Activated CD8-positive, alpha-beta memory T cell treated with anti-CD3 and anti-CD28 coated beads for 1 hour (primary cell): Measurements from ENCODE around the gene MFAP4.

Experiments
- DNase-seq, 2 donors: peaks; one replicate each; pipeline ENCODE4 v3.0.0-alpha.2; 2020; ENCODE audit warnings: low read depth in 1 of 2; ENCODE audit errors: extremely low read depth in 1 of 2

MFAP4 gene

DNA sequence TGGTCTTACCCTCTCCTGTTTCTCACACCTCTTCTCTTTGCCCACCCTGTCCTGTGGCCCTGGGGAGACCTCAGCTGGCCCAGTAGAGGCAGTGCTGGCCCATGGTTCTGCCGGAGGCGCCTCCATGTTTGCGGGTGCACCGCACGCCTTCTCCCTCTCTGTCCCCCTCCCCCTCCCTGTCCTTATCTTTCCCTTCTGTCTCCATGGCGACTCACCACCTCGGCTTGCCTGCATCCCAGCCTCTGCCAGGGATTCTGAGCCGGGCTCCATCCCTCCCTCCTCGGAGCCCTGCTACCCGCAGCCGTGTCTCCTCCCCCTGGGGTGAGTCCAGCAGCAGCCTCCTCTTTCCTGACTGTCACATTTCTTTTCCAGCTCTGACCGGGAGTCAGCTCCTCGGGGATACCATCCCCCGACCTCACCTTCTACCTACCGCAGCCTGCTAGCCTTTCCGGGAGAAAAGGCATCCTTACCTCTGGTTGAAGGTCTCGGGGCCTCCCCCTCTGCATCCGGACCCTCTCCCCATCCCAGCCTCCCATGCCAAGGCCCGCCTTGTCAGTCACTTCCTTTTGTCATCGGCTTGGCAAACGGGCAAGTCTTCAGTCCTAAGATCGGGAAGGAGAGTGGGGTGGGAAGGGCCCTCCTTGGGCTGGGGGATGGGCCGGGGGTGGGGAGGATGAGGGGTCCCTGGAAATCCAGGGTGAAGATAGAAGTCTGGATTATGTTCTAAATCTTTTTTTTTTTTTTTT is 24.1 kb upstream of the MFAP4 start, which contains the start of gene RNF112:
RNF112 (plus strand) TSS at position 358 of the 746 bp plus-strand sequence; CDS start at position 535, 177 bp downstream.
- DNase-seq, result no peak

DNA sequence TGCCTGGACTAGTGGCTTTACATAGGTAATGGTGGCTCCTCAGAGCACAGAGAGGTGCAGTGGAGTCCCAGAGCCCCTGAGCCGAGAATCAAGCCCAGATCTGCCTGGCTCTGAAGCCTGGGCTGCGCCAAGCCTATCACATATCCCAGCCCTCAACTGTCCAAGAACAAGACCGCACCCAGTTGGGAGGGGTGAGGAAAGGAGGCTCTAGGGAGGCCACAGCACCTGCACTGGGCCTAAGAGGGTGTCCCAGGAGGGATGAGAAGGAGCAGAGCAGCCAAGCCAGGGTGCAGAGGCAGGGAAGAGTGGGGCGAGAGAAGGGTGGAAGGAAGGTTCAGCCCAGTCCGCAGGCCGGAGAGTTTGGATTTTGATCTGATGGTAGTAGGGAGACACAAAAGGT is 23.1 kb upstream of the MFAP4 start:
- no peak for DNase-seq

DNA sequence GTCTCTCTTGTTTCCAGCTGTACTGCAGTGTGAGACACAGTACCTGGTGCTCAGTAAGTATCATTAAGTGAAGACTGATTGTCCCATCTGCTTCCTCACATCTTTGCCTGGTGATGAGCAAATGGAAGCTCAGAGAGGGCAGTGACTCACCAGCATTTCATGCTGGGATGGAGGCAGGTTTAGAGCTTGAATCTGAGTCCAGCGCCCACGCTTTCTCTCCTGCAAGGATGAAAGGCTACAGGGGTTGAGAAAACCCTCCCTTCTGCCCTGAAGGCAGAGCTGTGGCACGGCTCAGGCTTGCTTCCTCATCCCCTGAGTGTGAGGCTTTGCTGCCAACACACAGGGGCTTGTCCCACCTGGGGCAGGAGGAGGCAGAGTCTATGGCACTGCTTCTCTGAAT is 22.5 kb upstream of the MFAP4 start:
- DNase-seq, result no peak

DNA sequence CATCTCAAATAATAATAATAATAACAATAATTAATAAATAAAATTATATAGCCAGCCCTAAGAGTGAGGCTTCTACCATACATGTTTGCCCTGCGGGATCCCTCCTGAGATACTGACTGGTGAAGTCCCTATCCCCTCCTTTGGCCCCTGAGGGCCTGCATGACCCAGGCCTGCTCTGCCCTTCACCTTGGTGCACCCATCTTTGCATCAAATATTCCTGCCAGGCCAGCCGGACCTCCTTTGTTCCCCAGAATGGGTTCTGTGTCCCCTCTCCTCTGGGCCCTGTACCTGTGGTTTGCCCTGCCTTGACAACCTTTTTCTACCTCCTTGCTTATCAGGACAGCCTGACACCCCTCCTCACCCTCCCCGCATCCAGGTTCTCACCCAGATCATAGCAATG is 22.1 kb upstream of the MFAP4 start:
- no peak for DNase-seq

DNA sequence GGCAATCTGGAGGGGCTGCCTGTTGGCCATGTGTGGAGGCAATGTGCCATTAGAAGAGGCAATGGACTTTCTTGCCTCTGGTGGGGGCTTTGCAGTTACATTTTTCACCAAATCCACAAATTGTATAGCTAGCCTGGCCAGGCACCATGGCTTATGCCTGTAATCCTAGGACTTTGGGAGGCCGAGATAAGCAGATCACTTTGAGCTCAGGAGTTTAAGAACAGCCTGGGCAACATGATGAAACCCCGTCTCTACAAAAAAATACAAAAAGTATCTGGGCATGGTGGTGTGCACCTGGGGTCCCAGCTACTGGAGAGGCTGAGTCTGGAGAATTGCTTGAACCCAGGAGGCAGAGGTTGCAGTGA is 21.3 kb upstream of the MFAP4 start:
- no peak for DNase-seq

DNA sequence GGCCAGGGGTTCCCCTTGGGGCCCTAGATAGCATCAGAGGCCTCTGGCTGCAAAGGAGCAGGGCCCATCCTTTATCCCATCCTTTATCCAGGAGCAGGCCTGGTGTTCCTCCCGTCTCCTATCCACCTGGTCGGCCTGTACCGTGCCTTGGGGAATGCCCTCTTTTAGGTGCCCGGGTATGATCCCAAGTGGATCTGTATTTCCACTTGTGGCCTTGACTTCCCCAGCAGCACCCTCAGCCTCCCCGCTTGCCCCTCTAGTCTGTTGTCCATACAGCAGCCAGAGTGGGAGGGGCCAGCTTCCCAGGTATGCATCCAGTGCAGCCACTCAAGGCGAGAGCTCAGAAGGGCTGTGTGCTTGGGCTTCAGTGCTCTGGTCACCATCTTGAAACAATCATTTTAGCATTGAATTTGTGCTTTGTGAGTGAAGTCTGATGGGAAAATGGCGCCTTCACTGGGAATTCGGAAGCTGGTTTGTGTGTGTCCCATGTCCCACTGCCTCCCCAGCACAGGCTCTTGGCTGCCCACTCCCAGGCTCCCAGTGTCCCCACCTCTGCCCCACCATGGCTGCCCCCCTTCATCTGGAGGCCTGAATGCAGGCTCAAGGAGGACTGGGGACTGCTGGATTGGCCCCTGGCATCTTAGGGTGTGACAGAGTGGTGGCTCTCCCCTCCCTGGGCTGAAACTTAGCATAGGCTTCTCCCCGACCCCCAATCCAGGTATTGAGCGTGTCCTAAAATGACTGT is 20.8 kb upstream of the MFAP4 start:
- DNase-seq, result no peak

DNA sequence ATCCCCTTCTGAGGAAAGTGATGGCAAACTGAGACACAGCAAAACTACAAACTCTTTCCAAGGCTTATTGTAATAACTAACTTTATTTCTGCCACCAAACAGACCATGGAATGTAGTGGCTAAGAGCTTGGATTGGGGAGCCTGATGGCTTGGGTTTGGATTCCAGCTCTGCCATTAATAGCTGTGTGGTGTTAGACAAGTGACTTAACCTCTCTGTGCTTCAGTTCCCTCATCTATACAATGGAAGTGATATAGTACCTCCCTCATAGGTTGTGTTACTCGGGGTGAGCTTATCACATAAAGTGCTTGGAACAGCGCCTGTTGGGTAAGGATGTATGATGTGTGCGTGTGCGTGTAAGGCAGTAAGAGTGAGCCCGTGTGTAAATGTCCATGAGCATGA is 18.1 kb upstream of the MFAP4 start:
- no peak for DNase-seq

DNA sequence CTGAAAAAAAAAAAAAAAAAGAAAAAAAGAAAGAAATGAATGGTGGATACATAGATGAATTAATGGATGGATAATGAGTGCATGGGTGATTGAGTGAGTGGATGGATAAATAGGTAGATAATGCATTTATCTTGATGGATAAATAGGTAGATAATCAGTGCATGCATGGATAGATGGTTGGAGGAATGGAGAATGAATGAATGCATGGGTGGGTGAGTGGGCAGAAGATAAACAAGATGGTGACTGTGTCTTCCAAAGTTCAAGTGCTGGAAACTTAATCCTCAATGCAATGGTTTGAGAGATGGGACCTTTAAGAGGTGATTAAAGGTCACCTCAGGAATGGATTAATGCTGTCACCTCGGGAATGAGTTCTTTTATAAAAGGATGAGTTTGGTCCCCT is 17.3 kb upstream of the MFAP4 start:
- no peak for DNase-seq

DNA sequence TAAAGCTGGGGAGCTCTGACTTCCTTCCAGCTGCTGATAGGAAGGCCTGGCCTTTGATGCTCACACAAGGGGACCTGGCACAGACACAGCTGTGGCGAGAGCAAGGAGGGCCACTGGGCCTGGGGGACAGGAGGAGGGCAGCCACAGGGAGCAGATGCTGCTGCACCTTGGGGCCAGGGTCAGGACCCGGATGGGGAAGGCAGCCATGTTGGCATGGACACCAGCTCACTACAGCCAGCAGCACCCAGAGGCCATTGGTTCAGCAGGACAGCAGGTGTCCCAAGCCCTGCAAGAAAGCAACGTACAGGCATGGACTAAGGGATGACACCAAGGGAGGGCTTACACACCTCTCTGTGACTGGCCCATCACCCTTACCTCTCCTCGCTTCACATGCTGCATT is 16.0 kb upstream of the MFAP4 start:
- no peak for DNase-seq

DNA sequence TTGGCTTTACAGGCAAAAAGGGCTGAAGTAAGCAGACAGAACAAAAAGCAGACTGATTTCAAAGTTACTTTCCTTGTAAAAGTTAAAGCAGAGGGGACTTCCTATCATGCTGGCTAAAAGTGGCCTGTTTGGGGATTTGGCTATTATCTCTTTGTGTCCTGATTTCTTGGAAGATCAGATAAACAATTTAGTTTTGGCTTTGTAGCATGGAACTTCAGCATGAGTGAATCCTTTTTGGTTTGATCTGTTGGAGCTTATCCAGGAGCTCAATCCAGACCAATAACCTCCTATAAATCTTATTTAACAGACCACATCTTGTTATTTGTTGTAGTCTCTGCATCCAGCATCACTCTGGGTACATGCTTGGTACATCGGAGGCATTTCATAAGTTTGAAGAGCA is 15.2 kb upstream of the MFAP4 start:
- DNase-seq, result no peak

DNA sequence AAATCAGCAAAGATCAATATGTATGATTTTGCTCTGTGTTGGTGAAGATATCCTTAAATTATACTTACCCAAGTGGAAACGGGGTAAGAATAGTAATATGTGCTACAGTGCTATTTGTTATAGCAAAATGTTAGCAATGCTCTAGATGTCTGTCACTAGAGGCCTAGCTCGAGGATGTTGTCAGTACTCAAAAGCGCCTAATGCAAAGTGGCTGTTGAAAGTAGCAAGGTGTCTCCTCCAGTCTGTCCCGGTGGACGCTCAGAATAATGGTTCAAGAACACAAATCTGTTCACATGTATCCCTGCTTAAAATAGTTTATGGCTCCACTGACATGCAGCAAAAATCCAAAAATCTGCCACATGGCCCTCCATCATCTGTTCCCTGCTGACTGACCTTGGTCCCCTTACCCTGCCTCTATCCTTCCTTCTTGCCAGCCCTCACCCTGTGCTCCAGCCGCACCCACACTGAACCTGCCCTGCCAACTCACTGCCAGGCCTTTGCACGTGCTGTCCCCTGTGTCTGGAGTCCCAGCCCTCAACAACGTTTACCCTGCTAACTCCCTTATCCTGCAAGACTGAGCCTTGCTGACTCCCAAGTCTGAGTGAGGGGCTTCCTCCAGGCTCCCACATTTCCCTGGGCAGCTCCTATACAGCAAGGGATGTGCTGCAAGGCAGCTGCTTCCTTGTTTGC is 14.5 kb upstream of the MFAP4 start:
- no peak for DNase-seq

DNA sequence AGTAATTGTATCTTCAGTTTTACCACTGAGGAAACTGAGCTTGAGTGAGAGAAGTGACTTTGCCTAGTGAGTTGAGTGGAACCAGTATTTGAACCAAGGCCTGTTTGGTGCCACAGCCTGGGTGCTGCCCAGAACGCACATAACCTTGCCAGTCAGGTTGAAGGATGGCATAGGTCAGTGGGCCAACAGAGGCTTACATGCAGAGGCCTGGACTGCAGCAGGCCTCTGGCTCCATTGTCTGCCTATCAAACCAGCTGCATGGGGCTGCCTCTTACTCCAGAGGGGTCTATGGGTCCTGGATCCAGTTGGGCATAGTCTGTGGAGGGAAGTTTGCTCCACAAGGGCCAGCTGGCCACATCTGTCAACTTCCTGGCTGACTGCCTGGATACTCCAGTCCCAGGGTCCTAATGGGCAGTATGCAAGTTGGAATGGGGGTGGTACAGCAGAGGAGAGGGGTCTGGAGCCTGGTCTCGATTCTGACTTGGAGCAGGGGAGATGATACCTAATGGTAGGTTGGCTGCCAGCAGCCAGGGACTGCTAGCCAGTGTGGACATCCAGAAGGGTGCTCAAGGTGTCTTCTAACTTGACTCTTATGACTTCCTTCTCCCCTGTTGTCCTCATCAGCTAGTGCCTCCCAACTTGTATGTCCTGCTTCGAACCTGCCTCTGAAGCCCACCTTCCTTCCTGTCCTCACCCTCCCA is 12.9 kb upstream of the MFAP4 start:
- no peak for DNase-seq

DNA sequence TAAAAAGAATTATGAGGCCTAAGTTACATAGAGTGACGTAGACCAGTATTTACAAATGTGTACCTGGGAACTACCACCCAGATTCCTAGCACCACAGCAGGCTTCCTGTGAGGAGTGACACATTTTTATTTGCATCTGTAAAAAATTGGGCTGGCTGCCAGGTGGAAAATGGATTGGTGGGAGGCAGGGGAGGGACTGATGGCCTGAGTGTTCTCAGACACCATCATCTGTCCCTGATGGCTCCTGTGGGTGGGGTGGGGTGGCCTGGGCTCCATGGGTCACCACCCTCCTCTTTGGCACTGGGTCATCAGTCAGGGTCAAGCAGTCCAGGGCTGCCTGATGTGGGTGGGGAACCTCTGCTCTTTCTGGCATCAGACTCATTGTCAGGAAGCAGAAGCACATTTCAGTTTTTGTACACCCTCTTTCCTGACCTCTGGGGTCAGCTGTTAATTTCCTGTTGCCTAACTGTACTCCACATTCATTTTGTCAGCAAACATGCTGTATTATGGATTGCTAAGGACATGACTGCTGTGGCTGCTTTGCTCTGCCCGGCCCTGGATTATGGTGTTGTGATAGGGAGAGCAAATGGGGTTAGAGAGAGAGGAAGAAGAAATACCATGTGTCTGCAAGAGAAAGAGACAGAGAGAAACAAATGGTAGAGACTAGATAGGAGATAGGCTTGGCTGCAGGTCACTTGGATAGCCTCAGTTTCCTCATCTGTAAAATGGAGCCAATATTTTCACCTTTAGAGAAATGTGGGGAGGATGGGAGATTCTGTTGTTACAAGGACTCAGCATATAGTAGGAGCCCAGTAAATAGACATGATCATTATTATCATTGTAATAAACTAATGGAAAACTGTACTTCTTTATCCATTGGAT is 11.6 kb upstream of the MFAP4 start:
- no peak for DNase-seq

DNA sequence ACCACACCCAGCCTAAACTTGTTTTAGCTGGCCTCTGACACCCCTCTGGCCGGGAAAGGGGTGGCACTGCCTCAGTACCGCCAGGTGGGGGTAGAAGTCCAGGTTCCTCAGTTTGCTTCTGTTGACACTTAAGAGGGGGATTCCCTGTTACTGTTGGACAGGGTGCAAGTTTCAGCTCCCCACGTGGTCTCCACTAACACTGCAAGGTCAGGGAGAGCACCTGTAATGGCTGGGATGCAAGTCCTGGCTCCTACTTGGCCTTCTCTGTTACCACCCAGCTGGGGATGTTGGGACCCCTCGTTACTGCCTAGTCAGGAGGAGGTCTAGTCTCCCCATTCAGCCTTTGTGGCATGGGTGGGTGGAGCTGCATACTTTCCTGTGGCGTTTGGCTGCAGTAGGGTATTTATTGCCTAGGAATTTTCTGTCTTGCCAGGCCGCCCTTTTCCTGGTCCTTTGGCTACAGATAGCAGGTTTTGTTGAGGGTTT is 10.6 kb upstream of the MFAP4 start:
- no peak for DNase-seq

DNA sequence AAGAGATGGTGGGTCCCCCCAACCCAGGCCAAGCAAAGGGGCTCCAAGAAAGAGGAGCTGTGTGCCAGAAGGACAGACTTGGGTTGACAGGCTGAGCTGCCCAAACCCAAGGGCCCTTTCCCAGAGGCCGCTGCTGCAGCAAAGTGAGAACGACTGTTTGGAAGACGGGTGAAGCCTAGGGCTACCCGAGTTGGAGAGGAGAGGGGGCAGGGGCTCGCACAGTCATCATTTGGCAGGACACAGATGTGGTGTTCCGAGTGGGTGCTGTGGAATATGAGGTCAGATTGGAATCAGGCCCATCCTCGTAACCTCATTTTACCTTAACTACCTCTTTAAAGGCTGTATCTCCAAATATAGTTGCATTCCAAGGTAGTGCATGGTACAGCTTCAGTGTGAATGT is 5.3 kb upstream of the MFAP4 start:
- no peak for DNase-seq

DNA sequence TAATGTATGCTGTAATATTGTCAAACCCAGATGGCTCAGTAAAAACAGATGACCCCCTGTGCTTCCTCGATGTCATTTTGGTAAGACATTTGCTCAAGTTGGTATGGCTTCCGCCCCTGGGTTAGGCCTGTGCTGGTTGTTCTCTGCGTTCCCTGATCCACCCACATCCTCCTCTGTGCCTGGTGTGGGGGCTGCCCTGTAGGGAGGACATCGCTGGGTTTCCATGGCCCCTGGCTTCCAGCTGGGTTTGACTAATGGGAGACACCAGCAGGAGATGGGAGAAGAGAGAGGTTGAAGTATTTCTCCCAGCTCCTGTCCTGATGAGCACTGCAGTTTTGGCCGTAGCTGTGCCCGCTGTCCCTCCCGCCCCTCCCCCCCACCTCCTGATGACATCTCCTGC is 4.4 kb upstream of the MFAP4 start:
- DNase-seq, result no peak

DNA sequence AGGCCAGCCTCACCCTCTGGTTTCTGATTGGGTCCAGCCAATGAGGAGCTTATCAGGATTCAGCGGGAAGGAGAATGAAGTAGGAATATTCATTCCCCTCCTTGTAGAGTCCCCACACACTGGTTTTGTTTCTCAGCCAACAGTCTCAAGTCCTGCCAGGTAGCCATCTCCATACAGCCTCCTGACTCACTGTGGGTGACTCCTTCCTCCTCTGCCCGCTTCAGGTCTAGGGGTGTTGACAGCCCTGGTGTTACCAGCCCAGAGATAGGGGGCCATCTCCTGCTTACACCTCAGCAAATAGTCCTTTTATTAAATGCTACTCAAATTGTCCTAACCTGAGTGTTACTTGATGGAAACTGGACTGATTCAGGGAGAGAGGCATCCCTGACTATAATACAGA is 4.0 kb upstream of the MFAP4 start:
- no peak for DNase-seq

DNA sequence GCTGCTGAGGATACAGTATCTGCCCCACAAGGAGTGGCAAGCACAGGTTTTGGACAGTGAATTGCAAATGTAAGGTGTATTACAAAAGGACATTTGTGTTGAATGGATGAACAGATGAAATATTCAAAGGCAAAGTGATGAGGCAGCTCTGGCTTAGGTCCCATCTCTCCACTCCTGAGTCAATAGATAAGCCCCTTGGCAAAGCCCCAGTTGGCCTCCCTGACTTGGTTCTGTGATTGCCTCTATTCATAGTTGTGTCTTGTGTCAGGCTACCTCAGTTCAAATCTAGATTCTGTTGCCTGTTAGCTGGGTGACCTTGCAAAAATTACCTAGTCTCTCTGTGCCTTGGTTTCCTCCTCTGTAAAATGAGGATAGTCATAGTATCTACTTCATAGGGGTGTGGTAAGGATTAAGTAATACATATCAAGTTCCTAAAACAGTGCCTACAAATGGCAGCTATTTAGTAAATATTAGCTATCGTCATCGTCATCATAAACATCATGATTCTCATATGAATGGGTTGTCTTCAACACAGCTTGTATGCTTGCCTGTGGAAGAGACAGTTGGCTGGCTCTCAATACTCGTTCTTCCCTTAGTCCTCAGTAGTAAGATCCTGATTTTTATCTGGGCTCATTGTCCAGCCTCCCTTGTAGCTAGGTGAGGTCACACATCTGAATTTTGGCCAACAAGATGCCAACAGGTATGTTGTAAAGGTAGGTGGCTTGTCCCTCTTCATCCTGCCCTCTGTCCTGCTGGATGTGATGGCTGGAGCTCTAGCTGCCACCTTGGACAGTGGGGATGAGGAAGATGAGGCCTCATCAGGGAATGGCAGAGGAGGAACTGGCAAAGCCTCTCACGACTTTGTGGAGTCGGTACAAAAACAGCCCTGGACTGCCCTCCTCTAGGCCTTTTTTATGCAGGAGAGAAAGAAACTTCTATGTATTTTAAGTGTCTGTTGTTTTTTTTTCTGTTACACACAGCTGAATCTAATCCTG is 2.1 kb upstream of the MFAP4 start:
- no peak for DNase-seq

DNA sequence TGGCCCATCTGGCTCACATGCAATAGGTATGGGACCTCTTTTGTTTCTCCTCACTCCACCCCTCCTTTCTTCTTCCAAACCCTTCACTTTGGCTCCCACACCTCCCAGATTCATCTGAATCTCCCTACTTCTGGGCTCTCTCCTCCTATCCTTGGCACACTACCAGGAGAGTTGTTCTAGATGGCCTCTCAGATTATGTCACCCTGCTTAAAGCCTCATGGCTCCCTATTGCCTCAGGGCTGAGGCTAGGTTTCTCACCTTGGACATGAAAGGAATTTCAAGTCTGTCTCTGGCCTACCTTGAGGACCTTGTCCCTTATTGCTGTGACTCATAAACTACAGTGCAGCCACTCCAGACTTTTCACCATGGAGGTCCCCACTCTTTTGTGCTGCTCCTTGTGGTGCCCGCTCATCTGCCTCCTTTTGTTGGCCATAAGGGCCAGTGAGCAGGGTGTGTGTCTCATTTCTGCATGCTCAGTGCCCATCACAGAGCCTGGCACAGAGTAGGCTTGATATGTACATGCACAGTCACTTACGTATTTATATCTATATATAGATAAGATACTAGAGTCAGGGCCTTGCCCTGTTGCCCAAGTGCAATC is 1.0 kb upstream of the MFAP4 start:
- no peak for DNase-seq
